Measurements from ENCODE around the gene RAD1.

The RAD1 gene

GRCh38 chr5:34941936-34942335, 26.6 kb upstream of the RAD1 start:
- no peaks in the 10 kb centered on the region for H3F3A ChIP-seq (ENCODE audit: insufficient read depth, low read length)
- no peak overlapping the region for H3K27ac ChIP-seq (ENCODE audit: low read depth, low read length, poor library complexity, severe bottlenecking)
- no peak overlapping the region for H3K4me3 ChIP-seq (ENCODE audit: low read depth, low read length, poor library complexity, severe bottlenecking)
- TF ChIP-seq EZH2 (IDR thresholded peaks at IDR 0.05; ENCODE audit: borderline replicate concordance, low read length): no peak
- TF ChIP-seq, protein P1, sequence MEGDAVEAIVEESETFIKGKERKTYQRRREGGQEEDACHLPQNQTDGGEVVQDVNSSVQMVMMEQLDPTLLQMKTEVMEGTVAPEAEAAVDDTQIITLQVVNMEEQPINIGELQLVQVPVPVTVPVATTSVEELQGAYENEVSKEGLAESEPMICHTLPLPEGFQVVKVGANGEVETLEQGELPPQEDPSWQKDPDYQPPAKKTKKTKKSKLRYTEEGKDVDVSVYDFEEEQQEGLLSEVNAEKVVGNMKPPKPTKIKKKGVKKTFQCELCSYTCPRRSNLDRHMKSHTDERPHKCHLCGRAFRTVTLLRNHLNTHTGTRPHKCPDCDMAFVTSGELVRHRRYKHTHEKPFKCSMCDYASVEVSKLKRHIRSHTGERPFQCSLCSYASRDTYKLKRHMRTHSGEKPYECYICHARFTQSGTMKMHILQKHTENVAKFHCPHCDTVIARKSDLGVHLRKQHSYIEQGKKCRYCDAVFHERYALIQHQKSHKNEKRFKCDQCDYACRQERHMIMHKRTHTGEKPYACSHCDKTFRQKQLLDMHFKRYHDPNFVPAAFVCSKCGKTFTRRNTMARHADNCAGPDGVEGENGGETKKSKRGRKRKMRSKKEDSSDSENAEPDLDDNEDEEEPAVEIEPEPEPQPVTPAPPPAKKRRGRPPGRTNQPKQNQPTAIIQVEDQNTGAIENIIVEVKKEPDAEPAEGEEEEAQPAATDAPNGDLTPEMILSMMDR (IDR thresholded peaks at IDR 0.05; ENCODE audit: low read length): no peak
- H2AFZ ChIP-seq (ENCODE audit: low read length): no peak overlapping the region
- no peak overlapping the region for H3K9ac ChIP-seq (ENCODE audit: low read length)
- H3K4me2 ChIP-seq (ENCODE audit: low read length): no peak overlapping the region
- H3K9me3 ChIP-seq (ENCODE audit: low read length): no peaks in the 10 kb centered on the region
- no peaks in the 10 kb centered on the region for H4K20me1 ChIP-seq (ENCODE audit: insufficient read depth, low read length)
- H3K27me3 ChIP-seq (ENCODE audit: insufficient read depth, low read length): no peaks in the 10 kb centered on the region
- no peaks in the 10 kb centered on the region for H3K4me1 ChIP-seq (ENCODE audit: insufficient read depth, low read length, severe bottlenecking)
- peaks cover 78% of the 10 kb centered on the region for H3K36me3 ChIP-seq (ENCODE audit: insufficient read depth, low read length)
- H3K79me2 ChIP-seq (ENCODE audit: insufficient read depth, low read length): no peaks in the 10 kb centered on the region
- no peaks in the 10 kb centered on the region for H3K9me2 ChIP-seq (ENCODE audit: low read depth, low read length)

DNA sequence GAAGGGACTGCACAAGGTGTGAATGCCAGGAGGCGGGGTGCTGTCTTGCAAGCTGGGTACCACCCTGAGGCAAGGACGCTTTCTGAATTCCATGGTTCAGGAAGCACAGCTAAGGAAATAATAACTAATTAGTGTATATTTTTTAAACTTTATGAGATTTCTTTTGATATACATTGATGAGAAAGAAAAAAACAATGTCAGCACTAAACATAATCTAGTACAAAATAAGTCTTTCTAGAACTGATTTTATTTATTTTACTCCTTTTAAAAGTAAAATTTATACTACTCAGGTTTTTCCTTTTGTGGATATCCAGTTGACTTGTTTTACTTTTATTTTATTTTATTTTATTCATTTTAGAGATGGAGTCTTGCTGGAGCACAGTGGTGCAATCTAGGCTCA, 17.6 kb upstream of the RAD1 start:
- TF ChIP-seq, protein P1 (IDR thresholded peaks at IDR 0.05; ENCODE audit: low read length): no peak
- Histone ChIP-seq H3K4me1 (ENCODE audit: insufficient read depth, low read length, severe bottlenecking) (peaks cover 24% of the 10 kb centered on the region), H3K9me2 (ENCODE audit: low read depth, low read length) (no peaks in the 10 kb centered on the region), H3K9me3 (ENCODE audit: low read length) (no peaks in the 10 kb centered on the region), H3K79me2 (ENCODE audit: insufficient read depth, low read length) (peaks cover 39% of the 10 kb centered on the region), H3K27ac (ENCODE audit: low read depth, low read length, poor library complexity, severe bottlenecking) (no peak overlapping the region), H3K27me3 (ENCODE audit: insufficient read depth, low read length) (no peaks in the 10 kb centered on the region), H3F3A (ENCODE audit: insufficient read depth, low read length) (no peaks in the 10 kb centered on the region), H2AFZ (ENCODE audit: low read length) (no peak overlapping the region), H3K9ac (ENCODE audit: low read length) (no peak overlapping the region), H3K4me3 (ENCODE audit: low read depth, low read length, poor library complexity, severe bottlenecking) (no peak overlapping the region), H3K4me2 (ENCODE audit: low read length) (no peak overlapping the region), H3K36me3 (ENCODE audit: insufficient read depth, low read length) (peaks cover 43% of the 10 kb centered on the region), H4K20me1 (ENCODE audit: insufficient read depth, low read length) (no peaks in the 10 kb centered on the region)

DNA sequence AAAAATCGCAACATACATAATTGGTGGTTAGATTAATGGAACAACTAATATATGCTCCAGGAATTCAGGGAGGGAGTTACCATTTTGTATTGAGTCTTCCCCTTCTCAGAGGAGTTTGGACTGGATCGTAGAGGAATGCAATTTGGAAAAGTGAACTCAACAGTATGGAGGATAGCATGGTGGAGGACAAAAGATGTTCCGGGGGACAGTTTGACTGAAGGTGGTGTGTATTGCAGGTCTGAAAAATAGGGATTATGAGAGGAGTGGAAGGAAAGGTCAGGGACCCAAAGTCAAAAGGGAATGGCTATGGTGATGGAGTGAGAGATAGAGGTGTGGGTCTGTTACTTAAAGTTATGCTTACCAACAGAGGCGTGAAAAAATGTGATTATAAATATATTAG, 15.6 kb upstream of the RAD1 start:
- peaks cover 24% of the 10 kb centered on the region for H3K4me1 ChIP-seq (ENCODE audit: insufficient read depth, low read length, severe bottlenecking)
- H3K9ac ChIP-seq (ENCODE audit: low read length): peak overlapping the region; percentile 97
- no peaks in the 10 kb centered on the region for H3K9me3 ChIP-seq (ENCODE audit: low read length)
- peaks cover 40% of the 10 kb centered on the region for H3K36me3 ChIP-seq (ENCODE audit: insufficient read depth, low read length)
- no peaks in the 10 kb centered on the region for H4K20me1 ChIP-seq (ENCODE audit: insufficient read depth, low read length)
- no peak for TF ChIP-seq EZH2 (IDR thresholded peaks at IDR 0.05; ENCODE audit: borderline replicate concordance, low read length)
- TF ChIP-seq, protein P1 (IDR thresholded peaks at IDR 0.05; ENCODE audit: low read length): no peak
- H3K4me2 ChIP-seq (ENCODE audit: low read length): peak overlapping the region; percentile 92
- H3K27me3 ChIP-seq (ENCODE audit: insufficient read depth, low read length): no peaks in the 10 kb centered on the region
- H3K27ac ChIP-seq (ENCODE audit: low read depth, low read length, poor library complexity, severe bottlenecking): no peak overlapping the region
- peaks cover 39% of the 10 kb centered on the region for H3K79me2 ChIP-seq (ENCODE audit: insufficient read depth, low read length)
- no peak overlapping the region for H2AFZ ChIP-seq (ENCODE audit: low read length)
- no peaks in the 10 kb centered on the region for H3F3A ChIP-seq (ENCODE audit: insufficient read depth, low read length)
- H3K9me2 ChIP-seq (ENCODE audit: low read depth, low read length): no peaks in the 10 kb centered on the region
- peak overlapping the region; percentile 98 for H3K4me3 ChIP-seq (ENCODE audit: low read depth, low read length, poor library complexity, severe bottlenecking)

All from OCI-LY1 (cell line).